ENCODE results near the gene PAWR. TPM values are rescaled to one million over a fixed set of nuclear protein-coding genes. Genes with fewer than 3 reads are reported as not detected.
"Not testable (repeated sequence)": the region's sequence is repeated elsewhere in the genome, so short reads cannot be mapped to it uniquely, and the experiment has no call there.

Gene PAWR
- total RNA-seq, 1 donor from 2014 or later = 75.4 TPM

- Histone ChIP-seq H3K4me3 (no peak overlapping the region), H3K27ac (peak overlapping the region; percentile 56 to 57), H3K36me3 (peaks cover 23 to 29% of the 10 kb centered on the region in 2 donors), H3K4me1 (peaks cover 0 to 7% of the 10 kb centered on the region in 2 donors), H3K9me3 (peaks cover 3% of the 10 kb centered on the region in 2 donors), H3K27me3 (no peaks in the 10 kb centered on the region)
- no peak for DNase-seq (ENCODE audit: low spot score in 2 of 2)
- intact Hi-C loops (cut with DNase I) = no loop called here
- TF ChIP-seq CTCF (IDR thresholded peaks at IDR 0.05) = no peak
These were observed 124.2 kb downstream of the PAWR start for GRCh38 chr12:79566452-79567174.

- intact Hi-C loops (cut with DNase I); H3K9me3 ChIP-seq; H3K27me3 ChIP-seq; H3K4me1 ChIP-seq; DNase-seq (ENCODE audit: low spot score in 2 of 2); H3K27ac ChIP-seq; H3K4me3 ChIP-seq: not testable (repeated sequence)
- H3K36me3 ChIP-seq = peaks cover 10 to 25% of the 10 kb centered on the region in 2 donors
These were observed 125.9 kb downstream of the PAWR start for GRCh38 chr12:79564727-79565350.

DNA sequence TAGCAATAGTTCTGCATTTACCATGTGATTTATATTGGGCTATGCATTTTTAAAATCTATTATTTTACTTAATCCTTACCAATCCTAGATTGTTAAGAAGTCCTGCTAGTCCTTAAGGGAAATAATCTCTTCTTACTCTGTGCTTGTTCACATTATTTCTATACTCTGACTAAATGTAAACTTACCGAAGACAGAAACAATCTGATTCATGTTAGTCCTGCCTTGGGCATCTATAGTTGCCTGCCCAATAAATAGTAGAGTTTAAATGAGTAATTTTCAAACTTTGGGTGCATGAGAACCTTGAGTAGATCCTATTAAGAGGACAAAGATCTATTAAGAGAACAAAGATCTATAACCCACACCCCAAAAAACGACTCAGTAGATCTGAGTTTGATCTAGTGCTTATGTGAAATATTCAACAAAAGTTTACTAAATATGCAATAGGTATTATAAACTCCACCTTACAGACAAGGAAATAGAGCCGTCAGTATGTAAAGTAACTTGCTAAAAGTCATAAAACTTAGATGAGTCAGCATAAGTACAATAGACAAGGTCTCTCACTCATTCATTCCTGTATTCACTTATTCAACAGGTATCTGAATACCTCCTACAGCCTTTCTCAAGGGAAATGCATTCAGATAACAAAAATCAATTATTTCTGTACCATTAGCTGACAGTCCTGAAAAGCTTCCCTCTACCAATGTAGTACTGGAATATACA, 127.6 kb downstream of the PAWR start:
- Histone ChIP-seq H3K4me1 (peaks cover 0 to 23% of the 10 kb centered on the region in 2 donors), H3K4me3 (no peak overlapping the region), H3K36me3 (peaks cover 6 to 17% of the 10 kb centered on the region in 2 donors), H3K9me3 (peaks cover 0 to 4% of the 10 kb centered on the region in 2 donors), H3K27ac (no peak overlapping the region), H3K27me3 (no peaks in the 10 kb centered on the region)
- intact Hi-C loops (cut with DNase I) = no loop called here
- no peak for TF ChIP-seq CTCF (IDR thresholded peaks at IDR 0.05)
- no peak for DNase-seq (ENCODE audit: low spot score in 2 of 2)

DNA sequence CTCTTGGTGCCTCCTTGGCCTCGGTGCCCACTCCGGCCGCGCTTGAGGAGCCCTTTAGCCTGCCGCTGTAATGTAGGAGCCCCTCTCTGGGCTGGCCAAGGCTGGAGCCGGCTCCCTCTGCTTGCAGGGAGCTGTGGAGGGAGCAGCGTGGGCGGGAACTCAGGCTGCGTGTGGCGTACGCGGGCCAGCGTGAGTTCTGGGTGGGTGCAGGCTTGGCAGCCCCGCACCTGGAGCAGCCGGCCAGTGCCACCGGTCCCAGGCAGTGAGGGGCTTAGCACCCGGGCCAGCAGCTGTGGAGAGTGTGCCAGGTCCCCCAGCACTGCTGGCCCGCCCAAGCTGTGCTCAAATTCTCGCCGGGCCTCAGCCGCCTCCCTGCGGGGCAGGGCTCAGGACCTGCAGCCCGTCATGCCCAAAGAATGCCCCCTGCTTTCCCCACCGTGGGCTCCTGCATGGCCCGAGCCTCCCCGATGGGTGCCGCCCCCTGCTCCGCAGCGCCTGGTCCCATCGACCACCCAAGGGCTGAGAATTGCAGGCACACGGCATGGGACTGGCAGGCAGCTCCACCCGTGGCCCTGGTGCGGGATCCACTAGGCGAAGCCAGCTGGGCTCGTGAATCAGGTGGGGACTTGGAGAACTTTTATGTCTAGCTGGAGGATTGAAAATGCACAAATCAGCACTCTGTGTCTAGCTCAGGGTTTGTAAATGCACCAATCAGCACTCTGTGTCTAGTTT, 129.2 kb downstream of the PAWR start:
- no peak for DNase-seq (ENCODE audit: low spot score in 2 of 2)
- Histone ChIP-seq H3K36me3 (peaks cover 6 to 17% of the 10 kb centered on the region in 2 donors), H3K27me3 (no peaks in the 10 kb centered on the region), H3K27ac (no peak overlapping the region), H3K9me3 (peaks cover 0 to 4% of the 10 kb centered on the region in 2 donors), H3K4me3 (no peak overlapping the region), H3K4me1 (peaks cover 0 to 34% of the 10 kb centered on the region in 2 donors)
- TF ChIP-seq CTCF (IDR thresholded peaks at IDR 0.05) = no peak
- intact Hi-C loops (cut with DNase I) = no loop called here

DNA sequence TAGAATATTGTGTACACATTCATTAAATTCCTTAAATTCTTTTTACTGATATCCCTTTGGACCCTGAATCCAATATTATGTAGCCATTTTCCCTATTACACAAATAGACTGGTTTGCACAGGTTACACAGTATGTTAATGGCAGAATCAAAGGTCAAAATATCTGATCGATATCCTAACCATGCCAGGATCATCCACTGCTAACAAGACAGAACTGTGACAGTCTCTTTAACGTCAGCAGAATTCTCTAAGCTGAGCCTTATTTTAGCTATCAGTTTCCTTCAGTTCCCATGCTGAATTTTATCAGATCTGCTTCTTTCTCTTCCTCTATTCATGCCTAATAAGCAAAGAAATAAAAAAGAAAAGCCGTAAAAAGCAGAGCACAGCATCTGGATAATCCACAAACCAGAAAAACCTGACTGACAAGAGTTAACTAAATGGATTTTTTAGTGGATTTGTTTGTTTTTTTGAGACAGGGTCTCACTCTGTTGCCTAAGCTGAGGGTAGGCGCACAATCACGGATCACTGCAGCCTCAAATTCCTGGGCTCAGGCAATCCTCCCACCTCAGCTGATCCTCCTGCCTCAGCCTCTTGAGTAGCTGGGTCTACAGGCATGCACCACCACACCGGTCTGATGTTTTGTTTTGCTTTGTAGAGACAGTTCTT, 130.4 kb downstream of the PAWR start:
- Histone ChIP-seq H3K27me3 (no peaks in the 10 kb centered on the region), H3K9me3 (peaks cover 0 to 4% of the 10 kb centered on the region in 2 donors), H3K27ac (peak overlapping the region; percentile 64 to 67), H3K4me1 (peaks cover 0 to 39% of the 10 kb centered on the region in 2 donors), H3K4me3 (no peak overlapping the region), H3K36me3 (peaks cover 6 to 17% of the 10 kb centered on the region in 2 donors)
- TF ChIP-seq CTCF (IDR thresholded peaks at IDR 0.05) = no peak
- intact Hi-C loops (cut with DNase I) = no loop called here
- DNase-seq (ENCODE audit: low spot score in 2 of 2) = no peak
